ENCODE results near the gene RHOG. TPM values are rescaled to one million over a fixed set of nuclear protein-coding genes. Genes with fewer than 3 reads are reported as not detected.

RHOG gene
- total and polyA plus RNA-seq, 2 experiments from 2014 or later = 18.0 to 36.9 TPM

DNA sequence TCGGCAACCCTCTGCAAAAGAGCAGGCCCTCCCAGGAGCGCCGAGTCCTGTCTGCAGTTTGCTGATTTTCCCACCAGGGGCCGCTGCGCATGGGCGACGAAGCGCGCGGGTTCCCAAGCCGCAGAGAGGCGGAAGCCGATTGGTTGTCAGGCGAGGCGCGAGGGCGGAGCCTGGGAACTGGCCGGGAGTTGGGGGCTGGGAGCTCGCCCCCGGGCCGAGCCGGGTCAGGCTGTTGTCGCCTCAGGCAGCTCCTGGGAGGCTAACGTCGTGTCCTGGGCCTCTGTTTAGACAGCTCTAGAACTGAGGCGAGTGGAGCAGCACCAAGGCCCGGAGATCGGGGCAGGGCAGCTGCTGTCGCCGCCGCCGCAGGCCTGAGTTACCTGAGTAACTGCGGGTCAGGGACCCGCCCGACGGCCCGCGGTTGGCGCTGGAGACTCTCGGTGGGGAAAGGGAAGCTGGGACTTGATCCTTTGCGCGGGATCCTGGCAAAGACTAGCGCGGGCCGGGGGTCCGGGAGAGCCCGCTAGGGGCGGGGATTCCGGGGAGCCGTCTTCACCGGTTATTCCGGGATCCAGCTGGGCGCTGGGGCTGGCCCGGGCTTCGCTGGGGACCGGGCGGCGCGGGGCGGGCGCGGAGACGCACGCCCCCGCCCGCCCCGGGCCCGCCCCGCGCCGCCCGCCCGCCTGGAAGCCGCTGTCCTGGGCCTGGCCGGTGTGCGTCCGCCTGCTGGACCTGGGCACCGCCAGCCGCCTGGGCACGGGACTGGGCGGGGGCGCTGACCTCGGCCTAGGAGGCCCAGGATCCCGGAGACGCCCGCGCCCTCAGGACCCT lies 14.4 kb upstream of the RHOG start, which contains the start of gene STIM1:
Gene STIM1, plus strand, starts transcription at position 688 of the 831 bp plus-strand sequence. CDS start 607 bp downstream, outside the sequence.
- H2AFZ ChIP-seq = peak within 1 kb of the TSS; percentile 94
- peak within 1 kb of the TSS; percentile 99 for H3K4me2 ChIP-seq
- H3K79me2 ChIP-seq = peaks cover 46% of the 10 kb centered on the region
- H4K20me1 ChIP-seq (ENCODE audit: insufficient read depth, poor library complexity, severe bottlenecking) = no peaks in the 10 kb centered on the region
- no peaks in the 10 kb centered on the region for H3K27me3 ChIP-seq
- TF ChIP-seq EZH2phosphoT487 (IDR thresholded peaks at IDR 0.05; ENCODE audit: low read depth, severe bottlenecking, unreplicated experiment) (no peak), CTCF (IDR thresholded peaks at IDR 0.05; ENCODE audit: poor library complexity) (peak; percentile 96), EZH2 (IDR thresholded peaks at IDR 0.05; ENCODE audit: borderline replicate concordance) (no peak)
- H3K9me3 ChIP-seq (ENCODE audit: low read depth) = no peaks in the 10 kb centered on the region
- no peaks in the 10 kb centered on the region for H3K9me2 ChIP-seq (replicated peaks; ENCODE audit: insufficient read depth)
- H3K27ac ChIP-seq = peak within 1 kb of the TSS; percentile 97
- under 1% methylated on average over 49 of the region's 87 CpGs for WGBS (ENCODE audit: low lambda C conversion rate, missing lambda C conversion rate)
- DNase-seq (ENCODE audit: low spot score) = peak; percentile 97
- H3K36me3 ChIP-seq (replicated peaks; ENCODE audit: insufficient read depth, low read depth) = no peaks in the 10 kb centered on the region
- peaks cover 18% of the 10 kb centered on the region for H3K4me1 ChIP-seq (ENCODE audit: insufficient read depth)
- peak within 1 kb of the TSS; percentile 97 for H3K4me3 ChIP-seq

- Histone ChIP-seq H3K4me3 (no peak overlapping the region), H3K4me1 (ENCODE audit: insufficient read depth) (peaks cover 18% of the 10 kb centered on the region), H4K20me1 (ENCODE audit: insufficient read depth, poor library complexity, severe bottlenecking) (no peaks in the 10 kb centered on the region), H3K27me3 (no peaks in the 10 kb centered on the region), H3K79me2 (peaks cover 40% of the 10 kb centered on the region), H3K9me3 (ENCODE audit: low read depth) (no peaks in the 10 kb centered on the region), H3K9me2 (replicated peaks; ENCODE audit: insufficient read depth) (no peaks in the 10 kb centered on the region), H3K4me2 (peak overlapping the region; percentile 74), H2AFZ (peak overlapping the region; percentile 57), H3K27ac (peak overlapping the region; percentile 17), H3K36me3 (replicated peaks; ENCODE audit: insufficient read depth, low read depth) (no peaks in the 10 kb centered on the region)
- DNase-seq (ENCODE audit: low spot score) = no peak
- TF ChIP-seq EZH2phosphoT487 (IDR thresholded peaks at IDR 0.05; ENCODE audit: low read depth, severe bottlenecking, unreplicated experiment) = no peak
- no peak for TF ChIP-seq EZH2 (IDR thresholded peaks at IDR 0.05; ENCODE audit: borderline replicate concordance)
- no peak for TF ChIP-seq CTCF (IDR thresholded peaks at IDR 0.05; ENCODE audit: poor library complexity)
- WGBS (ENCODE audit: low lambda C conversion rate, missing lambda C conversion rate) = 22% methylated on average over 7 of the region's 7 CpGs
Observed at GRCh38 chr11:3854660-3854976, 13.9 kb upstream of the RHOG start.

DNA sequence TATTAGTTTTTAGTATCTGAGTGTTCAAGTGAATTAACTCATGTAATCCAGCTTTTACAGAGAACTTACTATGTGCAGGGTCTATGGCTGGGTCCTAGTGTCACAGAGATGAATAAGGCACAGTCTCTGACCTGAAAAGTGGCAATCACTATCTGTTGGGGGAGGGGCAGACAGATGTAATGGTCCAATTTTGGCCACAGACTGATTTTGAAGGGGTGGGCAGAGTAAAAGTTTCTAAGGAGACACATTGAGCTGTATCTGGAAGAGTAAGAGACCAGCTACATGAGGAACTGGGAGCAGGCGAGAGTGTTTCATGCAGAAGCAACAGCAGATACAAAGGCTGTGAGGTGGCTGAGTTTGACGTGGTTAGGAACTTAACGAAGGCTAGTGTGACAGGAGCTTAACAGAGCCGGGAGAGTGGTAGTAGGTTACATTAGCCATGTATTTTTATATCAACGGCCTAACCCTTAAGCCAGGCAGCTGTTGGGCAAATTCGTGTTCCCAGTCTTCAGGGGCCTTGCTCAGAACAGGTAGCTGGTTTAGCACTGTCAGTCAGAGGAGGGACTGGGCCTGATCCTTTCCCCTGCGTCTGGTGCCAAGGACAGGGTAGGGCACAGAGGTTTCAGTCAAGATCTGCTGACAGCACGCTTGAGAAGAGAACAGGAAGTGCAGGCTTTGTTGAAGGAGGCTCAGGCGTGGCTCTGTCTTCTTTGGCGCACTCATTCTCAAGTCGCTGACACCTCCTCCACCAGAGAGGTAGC lies 13.3 kb upstream of the RHOG start:
- peak; percentile 19 for DNase-seq (ENCODE audit: low spot score)
- Histone ChIP-seq H3K4me2 (peak overlapping the region; percentile 74), H3K36me3 (replicated peaks; ENCODE audit: insufficient read depth, low read depth) (no peaks in the 10 kb centered on the region), H3K9me2 (replicated peaks; ENCODE audit: insufficient read depth) (no peaks in the 10 kb centered on the region), H2AFZ (peak overlapping the region; percentile 57), H3K9me3 (ENCODE audit: low read depth) (no peaks in the 10 kb centered on the region), H3K27ac (peak overlapping the region; percentile 17), H3K79me2 (peaks cover 34% of the 10 kb centered on the region), H3K4me1 (ENCODE audit: insufficient read depth) (peaks cover 18% of the 10 kb centered on the region), H4K20me1 (ENCODE audit: insufficient read depth, poor library complexity, severe bottlenecking) (no peaks in the 10 kb centered on the region), H3K4me3 (no peak overlapping the region), H3K27me3 (no peaks in the 10 kb centered on the region)
- TF ChIP-seq CTCF (IDR thresholded peaks at IDR 0.05; ENCODE audit: poor library complexity) (no peak), EZH2phosphoT487 (IDR thresholded peaks at IDR 0.05; ENCODE audit: low read depth, severe bottlenecking, unreplicated experiment) (no peak), EZH2 (IDR thresholded peaks at IDR 0.05; ENCODE audit: borderline replicate concordance) (no peak)
- 86% methylated on average over 11 of the region's 11 CpGs for WGBS (ENCODE audit: low lambda C conversion rate, missing lambda C conversion rate)
